ENCODE measurements around the gene ARL6IP4. TPM values are rescaled to one million over a fixed set of nuclear protein-coding genes. Genes with fewer than 3 reads are reported as not detected.

The ARL6IP4 gene
- total RNA-seq, 2 experiments from 2014 or later: 140 to 142 TPM

GRCh38 chr12:122958198-122958888, 22.1 kb upstream of the ARL6IP4 start:
- H3K9me3 ChIP-seq (ENCODE audit: control insufficient read depth in 1 of 2, insufficient read depth in 1 of 2, low read length in 2 of 2): no peaks in the 10 kb centered on the region
- no peaks in the 10 kb centered on the region for H3K27me3 ChIP-seq (ENCODE audit: control insufficient read depth in 1 of 2, insufficient read depth in 2 of 2, low read length in 2 of 2)
- no peak for TF ChIP-seq CTCF (IDR thresholded peaks at IDR 0.05)
- Mint-ChIP-seq H3K36me3 (ENCODE audit: low read depth) (no peaks in the 10 kb centered on the region), H3K4me1 (ENCODE audit: low read depth) (no peaks in the 10 kb centered on the region), H3K27me3 (no peaks in the 10 kb centered on the region), H3K9me3 (no peaks in the 10 kb centered on the region), H3K4me3 (no peak overlapping the region), H3K27ac (no peak overlapping the region)
- intact Hi-C loops (cut with DNase I, micrococcal nuclease): loop anchor here in 1 of 2 experiments (10.0 kb wide), 1 partner anchor 324 kb away; no protein-coding TSS in a partner anchor
- ATAC-seq (ENCODE audit: poor library complexity) (no peak), DNase-seq (no peak)
- H3K27ac ChIP-seq (ENCODE audit: low read depth in 1 of 2, low read length in 2 of 2): no peak overlapping the region
- CTCF ChIA-PET: no interaction called here
- H3K4me3 ChIP-seq (ENCODE audit: low read length): no peak overlapping the region
- peaks cover 5% of the 10 kb centered on the region for H3K4me1 ChIP-seq (ENCODE audit: insufficient read depth, low read length)
- POLR2A ChIA-PET: no interaction called here
- H3K36me3 ChIP-seq (ENCODE audit: insufficient read depth, low read length): no peaks in the 10 kb centered on the region

- ATAC-seq (ENCODE audit: poor library complexity): no peak
- Histone ChIP-seq H3K4me3 (ENCODE audit: low read length) (no peak overlapping the region), H3K27me3 (ENCODE audit: control insufficient read depth in 1 of 2, insufficient read depth in 2 of 2, low read length in 2 of 2) (no peaks in the 10 kb centered on the region), H3K36me3 (ENCODE audit: insufficient read depth, low read length) (no peaks in the 10 kb centered on the region), H3K27ac (ENCODE audit: low read depth in 1 of 2, low read length in 2 of 2) (no peak overlapping the region), H3K4me1 (ENCODE audit: insufficient read depth, low read length) (peaks cover 9% of the 10 kb centered on the region), H3K9me3 (ENCODE audit: control insufficient read depth in 1 of 2, insufficient read depth in 1 of 2, low read length in 2 of 2) (no peaks in the 10 kb centered on the region)
- intact Hi-C loops (cut with DNase I, micrococcal nuclease): loop anchor here in 1 of 2 experiments (10.0 kb wide), 1 partner anchor 325 kb away; no protein-coding TSS in a partner anchor
- CTCF ChIA-PET: no interaction called here
- Mint-ChIP-seq H3K4me3 (no peak overlapping the region), H3K36me3 (ENCODE audit: low read depth) (no peaks in the 10 kb centered on the region), H3K9me3 (no peaks in the 10 kb centered on the region), H3K27ac (no peak overlapping the region), H3K4me1 (ENCODE audit: low read depth) (peaks cover 1% of the 10 kb centered on the region), H3K27me3 (no peaks in the 10 kb centered on the region)
- POLR2A ChIA-PET: no interaction called here
- no peak for TF ChIP-seq CTCF (IDR thresholded peaks at IDR 0.05)
- no peak for DNase-seq
Observed at GRCh38 chr12:122959566-122960192, 20.8 kb upstream of the ARL6IP4 start.

GRCh38 chr12:122960193-122960569, 20.3 kb upstream of the ARL6IP4 start:
- Histone ChIP-seq H3K36me3 (ENCODE audit: insufficient read depth, low read length) (no peaks in the 10 kb centered on the region), H3K4me3 (ENCODE audit: low read length) (no peak overlapping the region), H3K9me3 (ENCODE audit: control insufficient read depth in 1 of 2, insufficient read depth in 1 of 2, low read length in 2 of 2) (no peaks in the 10 kb centered on the region), H3K4me1 (ENCODE audit: insufficient read depth, low read length) (peaks cover 12% of the 10 kb centered on the region), H3K27me3 (ENCODE audit: control insufficient read depth in 1 of 2, insufficient read depth in 2 of 2, low read length in 2 of 2) (no peaks in the 10 kb centered on the region), H3K27ac (ENCODE audit: low read depth in 1 of 2, low read length in 2 of 2) (no peak overlapping the region)
- no peaks in the 10 kb centered on the region for H3K9me3 Mint-ChIP-seq
- no peaks in the 10 kb centered on the region for H3K27me3 Mint-ChIP-seq
- peaks cover 5% of the 10 kb centered on the region for H3K4me1 Mint-ChIP-seq (ENCODE audit: low read depth)
- H3K27ac Mint-ChIP-seq: no peak overlapping the region
- ChIA-PET CTCF (no interaction called here), POLR2A (no interaction called here)
- no peaks in the 10 kb centered on the region for H3K36me3 Mint-ChIP-seq (ENCODE audit: low read depth)
- intact Hi-C loops (cut with DNase I, micrococcal nuclease): no loop called here
- no peak overlapping the region for H3K4me3 Mint-ChIP-seq
- ATAC-seq (ENCODE audit: poor library complexity): no peak
- TF ChIP-seq CTCF (IDR thresholded peaks at IDR 0.05): no peak
- no peak for DNase-seq
